ENCODE measurements around the gene WDR47.
"Not testable (repeated sequence)": the region's sequence is repeated elsewhere in the genome, so short reads cannot be mapped to it uniquely, and the experiment has no call there.

Gene WDR47

DNA sequence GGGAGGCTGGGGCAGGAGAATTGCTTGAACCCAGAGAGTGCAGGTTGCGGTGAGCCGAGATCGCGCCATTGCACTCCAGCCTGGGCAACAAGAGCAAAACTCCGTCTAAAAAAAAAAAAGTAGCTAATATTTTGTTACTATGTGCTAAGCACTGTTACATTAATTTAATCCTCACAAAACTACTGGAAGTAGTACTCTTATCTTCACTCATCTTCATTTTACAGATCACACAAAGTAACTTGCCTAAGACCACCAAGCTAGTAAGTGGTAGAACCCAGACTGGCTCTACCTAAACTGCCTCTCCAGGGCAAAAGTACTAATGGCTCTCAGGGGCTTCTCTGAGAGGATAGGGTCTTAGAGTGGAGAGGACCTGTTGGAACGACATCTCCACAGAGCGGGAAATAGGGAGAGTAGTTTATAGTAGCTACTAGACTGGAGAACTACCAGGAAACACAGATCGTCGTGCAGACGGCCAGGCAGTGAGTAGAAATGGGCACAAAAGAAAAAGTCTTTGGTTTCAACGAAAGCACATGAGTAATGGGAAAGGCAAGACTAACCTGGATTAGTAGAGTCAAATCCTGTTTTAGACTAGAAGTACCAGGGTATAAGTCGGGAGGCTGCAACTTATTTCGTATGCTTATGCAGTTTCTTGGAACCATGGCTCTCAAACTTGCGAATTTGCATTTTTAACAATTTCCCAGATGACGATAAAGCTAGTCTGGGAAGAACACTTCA lies 80.0 kb downstream of the WDR47 start:
- no peak for DNase-seq

DNA sequence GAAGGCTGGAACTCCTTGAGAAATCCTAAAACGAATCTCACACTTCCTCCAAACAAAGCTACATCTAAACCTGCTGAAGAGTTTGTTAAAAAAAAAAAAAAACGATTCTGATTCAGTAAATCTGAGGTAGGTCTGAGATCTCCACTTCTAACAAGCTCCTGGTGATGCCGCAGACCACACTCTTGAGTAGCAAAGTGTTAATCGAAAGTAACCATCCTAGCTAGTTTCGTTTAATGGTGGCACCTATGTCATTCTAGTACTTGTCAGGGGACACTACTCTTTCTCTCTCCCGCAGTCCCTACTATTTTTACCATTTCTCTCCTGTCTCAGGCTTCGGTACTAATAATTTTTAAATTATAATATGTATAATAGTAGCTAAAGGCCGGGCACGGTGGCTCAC lies 80.7 kb downstream of the WDR47 start:
- no peak for DNase-seq

DNA sequence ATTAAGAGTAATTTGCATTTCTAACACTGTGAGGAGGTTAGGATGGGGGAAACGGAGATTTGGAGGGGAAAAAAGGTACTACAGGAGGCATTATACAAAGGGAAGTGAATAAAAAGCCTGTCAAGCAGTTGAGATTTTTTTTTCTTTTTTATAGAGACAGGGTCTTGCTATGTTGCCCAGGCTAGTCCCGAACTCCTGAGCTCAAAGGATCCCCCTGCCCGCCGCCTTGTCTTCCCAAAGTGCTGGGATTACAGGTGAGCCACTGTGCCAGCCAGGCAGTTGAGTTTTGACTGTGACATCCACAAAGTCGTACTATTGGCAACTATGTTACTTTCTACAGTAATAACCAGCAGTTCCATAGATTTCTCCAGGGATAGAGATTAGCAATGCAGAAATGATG lies 81.2 kb downstream of the WDR47 start:
- DNase-seq = no peak

DNA sequence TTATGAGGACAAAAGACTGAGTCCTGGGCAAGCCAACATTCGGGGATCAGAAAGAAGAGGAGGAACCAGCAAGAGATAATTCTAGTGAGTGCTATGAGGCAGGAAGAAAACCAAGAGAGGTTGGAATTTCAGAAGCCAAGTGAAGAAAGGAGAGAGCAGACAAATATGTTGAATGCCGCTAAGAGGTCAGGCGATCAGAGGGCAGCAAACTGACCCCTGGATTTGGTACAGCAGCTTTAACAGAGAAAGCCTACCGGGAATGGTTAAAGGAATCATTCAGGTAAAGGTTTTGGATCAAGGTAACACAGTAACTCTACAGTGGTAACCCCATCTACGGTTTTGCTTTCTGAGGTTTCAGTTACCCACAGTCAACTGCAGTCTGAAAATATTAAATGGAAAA lies 84.0 kb downstream of the WDR47 start:
- DNase-seq = no peak

DNA sequence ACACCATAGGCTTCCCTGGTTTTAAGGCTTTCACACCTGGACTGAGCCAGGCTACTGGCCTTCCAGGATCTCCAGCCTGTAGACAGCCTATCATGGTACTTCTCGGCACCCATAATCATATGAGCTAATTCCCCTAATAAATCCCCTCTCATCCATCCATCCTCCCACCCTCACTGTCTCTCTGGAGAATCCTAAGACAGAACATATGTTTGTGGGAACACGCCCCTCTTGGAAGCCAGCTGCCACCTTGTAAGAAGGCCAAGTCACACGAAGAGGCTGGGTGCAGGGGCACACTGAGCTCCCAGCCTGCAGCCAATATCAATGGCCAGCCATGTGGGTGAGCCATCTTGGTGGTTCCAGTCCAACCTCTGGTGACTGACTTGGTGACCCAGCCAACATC lies 86.0 kb downstream of the WDR47 start:
- DNase-seq = no peak

DNA sequence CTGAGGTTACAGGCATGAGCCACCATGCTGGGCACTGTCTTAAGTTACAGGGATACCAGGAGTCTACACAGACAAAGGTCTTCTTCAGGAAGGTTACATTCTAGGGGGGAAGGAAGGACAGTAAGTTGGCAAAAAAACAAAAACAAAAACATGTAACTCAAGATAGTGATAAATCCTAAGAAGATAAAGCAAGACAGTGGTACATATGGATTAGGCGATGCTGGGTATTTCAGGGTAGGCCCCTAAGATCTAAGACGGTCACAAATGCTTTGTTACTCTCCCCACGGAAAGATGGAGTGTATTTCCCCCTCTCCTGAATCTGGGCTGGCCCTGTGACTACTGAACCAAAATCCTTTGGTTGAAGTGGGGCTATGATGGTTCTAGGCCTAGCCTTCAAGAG lies 86.8 kb downstream of the WDR47 start:
- DNase-seq = no peak

DNA sequence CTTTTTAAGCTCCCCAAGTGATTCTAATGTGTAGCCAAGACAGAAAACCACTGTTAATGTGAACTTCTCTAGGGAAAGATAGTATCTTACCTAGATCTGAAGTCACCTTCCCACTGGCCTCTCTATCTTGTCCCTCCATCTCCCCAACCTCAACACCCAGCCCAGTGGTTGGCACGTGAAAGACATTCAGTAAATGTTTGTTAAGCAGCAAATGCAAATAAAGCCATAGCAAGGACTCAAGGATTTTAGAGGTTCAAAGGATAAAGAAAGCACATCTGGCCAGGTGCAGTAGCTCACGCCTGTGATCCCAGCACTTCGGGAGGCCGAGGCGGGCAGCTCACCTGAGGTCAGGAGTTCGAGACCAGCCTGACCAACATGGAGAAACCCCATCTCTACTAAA lies 88.5 kb downstream of the WDR47 start:
- DNase-seq = no peak

DNA sequence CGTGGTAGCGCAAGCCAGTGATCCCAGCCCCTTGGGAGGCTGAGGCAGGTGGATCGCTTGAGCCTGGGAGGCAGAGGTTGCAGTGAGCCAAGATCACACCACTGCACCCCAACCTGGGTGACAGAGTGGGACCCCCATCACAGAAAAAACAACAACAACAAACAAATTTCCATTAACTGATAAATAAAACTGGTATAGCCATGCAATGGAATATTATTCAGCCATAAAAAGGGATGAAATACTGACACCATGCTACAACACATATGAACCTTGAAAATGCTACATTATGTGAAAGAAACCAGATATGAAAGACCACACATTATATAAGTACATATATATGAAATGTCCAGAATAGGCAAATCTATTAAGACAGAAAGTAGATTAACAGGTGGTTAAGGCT lies 90.7 kb downstream of the WDR47 start:
- no peak for DNase-seq

DNA sequence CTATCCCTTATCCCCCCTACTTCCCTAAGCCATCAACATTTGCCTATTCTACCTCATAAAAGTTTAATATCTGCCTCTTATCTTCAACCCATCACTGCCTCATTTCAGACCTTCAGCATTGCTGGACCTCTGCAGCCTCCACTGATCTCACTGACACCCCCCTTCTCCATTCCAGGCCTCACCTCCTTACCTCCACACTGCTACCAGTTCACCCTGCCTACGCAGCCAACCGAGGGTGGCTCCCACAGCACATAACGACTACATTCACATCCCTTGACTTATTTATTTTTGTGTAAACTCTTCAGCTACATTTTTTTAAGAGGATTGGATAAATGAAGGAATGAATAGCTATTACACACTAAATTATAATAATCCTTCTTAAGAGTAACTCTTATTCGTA lies 92.9 kb downstream of the WDR47 start:
- DNase-seq = no peak

DNA sequence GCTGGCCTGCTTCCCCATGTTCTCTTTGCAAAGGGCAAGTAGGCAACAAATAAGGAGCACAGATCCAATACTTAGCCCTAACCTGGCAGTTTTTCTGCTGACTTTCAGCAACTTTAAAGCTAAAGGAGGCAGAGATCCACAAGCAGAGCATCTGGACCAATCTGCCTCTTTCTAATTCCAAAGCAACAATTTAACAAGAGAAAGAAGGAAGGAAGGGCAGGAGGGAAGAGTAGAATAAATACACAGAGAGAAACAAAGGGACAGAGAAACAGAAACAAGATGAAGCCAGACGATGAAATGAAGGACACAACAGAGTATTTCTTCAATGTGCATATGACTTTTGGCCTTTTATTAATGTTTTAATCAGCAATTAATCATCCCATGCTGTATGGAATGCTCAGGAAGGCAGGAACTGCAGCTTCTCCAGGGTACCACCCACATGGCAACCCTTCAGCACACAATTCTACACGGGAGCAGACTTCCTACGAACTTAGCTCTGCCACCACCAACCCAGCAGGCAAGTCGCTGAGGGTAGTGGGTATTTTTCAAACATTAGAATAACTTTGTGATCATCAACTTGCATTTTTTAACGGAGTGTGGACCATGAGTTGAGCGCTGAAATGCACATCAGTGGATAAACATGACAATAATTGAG lies 93.9 kb downstream of the WDR47 start:
- DNase-seq = no peak

DNA sequence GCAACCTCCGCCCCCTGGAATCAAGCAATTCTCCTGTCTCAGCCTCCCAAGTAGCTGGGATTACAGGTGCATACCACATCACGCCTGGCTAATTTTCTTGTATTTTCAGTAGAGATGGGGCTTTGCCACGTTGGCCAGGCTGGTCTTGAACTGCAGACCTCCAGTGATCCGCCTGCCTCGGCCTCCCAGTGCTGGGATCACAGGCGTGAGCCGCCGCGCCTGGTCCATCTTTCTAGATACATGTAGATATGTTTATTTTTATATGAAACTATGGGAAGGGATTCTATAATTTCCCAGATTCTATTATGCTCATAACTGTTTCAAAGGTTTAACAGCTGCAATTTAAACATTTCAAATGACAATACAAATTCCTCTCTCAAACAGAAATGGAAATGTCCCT lies 105.7 kb downstream of the WDR47 start:
- no peak for DNase-seq

DNA sequence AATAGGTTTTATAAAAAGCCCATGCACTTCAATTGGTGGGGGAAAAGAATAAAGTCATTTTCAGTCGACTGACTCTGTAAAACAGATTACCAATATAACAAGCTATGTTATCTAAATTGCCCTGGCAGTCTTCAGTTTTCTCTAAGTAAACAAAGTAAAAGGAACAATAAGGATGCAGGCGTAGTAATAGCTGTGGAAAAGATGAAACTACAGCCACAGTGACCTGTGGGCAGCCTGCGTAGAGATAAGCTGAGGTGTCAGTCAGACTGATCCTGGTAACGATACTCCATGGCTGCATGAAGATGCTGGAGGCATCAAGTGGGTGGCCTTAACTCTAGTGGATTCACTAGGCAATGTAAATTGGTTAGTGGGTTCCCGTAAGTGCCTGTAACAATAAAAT lies 108.0 kb downstream of the WDR47 start:
- no peak for DNase-seq

DNA sequence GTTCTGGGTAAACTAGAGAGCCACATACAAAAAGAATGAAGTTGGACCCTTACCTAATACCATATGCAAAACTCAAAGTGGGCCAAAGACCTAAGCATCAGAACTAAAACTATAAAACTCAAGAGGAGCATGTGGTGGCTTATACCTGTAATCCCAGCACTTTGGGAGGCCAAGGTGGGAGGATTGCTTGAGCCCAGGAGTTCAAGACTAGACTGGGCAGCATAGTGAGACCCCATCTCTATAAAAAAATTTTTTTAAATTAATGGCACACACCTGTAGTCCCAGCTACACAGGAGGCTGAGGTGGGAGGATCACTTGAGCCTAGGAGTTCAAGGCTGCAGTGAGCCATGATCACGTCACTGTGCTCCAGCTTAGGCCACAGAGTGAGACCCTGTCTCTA lies 114.3 kb downstream of the WDR47 start:
- not testable (repeated sequence) for DNase-seq

DNA sequence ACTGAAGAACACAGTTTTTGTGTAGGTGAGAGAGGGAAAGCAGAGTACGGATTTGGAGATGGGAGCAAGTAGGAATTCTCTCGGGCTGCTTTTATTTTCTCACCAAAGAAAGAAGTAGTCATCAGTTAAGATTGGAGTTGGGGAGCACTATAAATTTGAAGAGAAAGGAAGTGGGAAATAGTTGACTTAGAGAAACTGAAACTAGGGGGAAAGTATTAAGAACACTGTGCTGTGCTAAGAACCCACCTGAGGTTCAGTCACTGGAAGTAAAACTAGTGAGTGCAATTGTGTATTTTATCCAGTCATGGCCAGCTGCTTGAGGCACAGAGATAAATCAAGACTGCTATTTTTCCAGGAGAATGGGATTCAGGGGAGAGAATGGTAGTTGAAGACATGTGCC lies 116.0 kb downstream of the WDR47 start:
- DNase-seq = no peak
